ENCODE data around the gene AKAP10.
"Not testable (repeated sequence)": the region's sequence is repeated elsewhere in the genome, so short reads cannot be mapped to it uniquely, and the experiment has no call there.

Gene AKAP10

DNA sequence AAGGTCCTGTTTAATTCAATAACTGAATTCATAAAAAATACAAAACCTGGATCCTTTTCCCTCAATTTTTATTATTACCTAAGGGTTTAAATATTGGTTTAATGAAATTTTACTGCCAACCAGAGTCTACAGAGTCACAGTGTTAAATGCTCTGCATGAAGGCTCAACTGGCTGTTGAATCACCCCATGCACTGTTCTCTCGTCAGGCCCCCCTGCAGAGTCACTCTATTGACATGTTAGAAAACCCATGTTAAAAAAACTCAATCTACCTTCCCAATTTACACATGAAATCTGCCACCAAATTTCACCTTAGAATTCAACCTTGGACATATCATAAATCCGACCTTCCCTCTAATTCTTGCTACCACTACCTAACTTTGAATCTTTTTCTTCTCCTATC is 66.6 kb downstream of the AKAP10 start:
- DNase-seq: no peak

GRCh38 chr17:19909139-19909538 is 68.5 kb downstream of the AKAP10 start:
- DNase-seq: no peak

- DNase-seq: no peak
These were observed 72.1 kb downstream of the AKAP10 start for GRCh38 chr17:19905502-19905901.

GRCh38 chr17:19904924-19905323 is 72.7 kb downstream of the AKAP10 start:
- DNase-seq: no peak

GRCh38 chr17:19904412-19904811 is 73.2 kb downstream of the AKAP10 start:
- DNase-seq: peak; percentile 33

DNA sequence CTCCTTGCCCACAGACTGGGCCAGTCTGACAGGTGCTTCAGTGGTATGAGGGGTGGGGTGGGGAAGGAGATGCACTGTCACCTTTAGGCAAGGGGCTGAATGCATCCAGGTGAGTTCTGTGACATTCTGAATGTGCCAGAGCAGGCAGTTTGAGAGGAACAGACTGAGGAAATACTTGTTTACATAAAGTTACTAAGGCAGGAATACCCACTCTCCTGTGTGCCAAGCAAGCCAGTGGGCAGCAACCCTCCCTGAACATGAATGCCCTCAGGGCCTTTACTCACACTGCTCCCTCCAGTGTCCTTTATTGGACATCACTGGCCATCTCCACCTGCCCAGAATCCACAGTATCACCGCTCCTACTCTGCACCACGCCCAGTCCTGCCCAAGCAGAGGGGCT is 76.8 kb downstream of the AKAP10 start:
- DNase-seq: no peak

GRCh38 chr17:19897903-19898302 is 79.7 kb downstream of the AKAP10 start:
- DNase-seq: peak; percentile 79

GRCh38 chr17:19897090-19897837 is 80.4 kb downstream of the AKAP10 start:
- no peak for DNase-seq

DNA sequence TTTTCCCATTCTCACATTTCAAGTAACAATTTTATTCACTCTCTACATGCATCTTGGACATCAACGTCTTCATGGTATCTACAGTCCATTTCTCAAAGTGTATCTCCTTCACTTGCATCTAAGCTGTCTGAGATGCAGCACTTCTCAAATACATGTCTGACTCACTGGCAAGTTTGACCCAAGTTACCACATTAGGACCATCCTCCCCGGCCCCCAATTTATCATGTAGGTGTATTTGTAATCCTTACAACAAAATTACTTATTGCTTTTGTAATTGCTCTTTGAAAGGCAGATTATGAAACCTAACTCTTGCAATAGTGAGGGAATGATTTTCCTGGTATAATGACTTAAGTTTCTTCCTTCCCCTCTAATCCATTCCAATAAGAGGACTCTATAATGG is 80.9 kb downstream of the AKAP10 start:
- DNase-seq: no peak

- not testable (repeated sequence) for DNase-seq
These were observed 87.1 kb downstream of the AKAP10 start for GRCh38 chr17:19890554-19890953.

- not testable (repeated sequence) for DNase-seq
These were observed 87.6 kb downstream of the AKAP10 start for GRCh38 chr17:19890001-19890400.

GRCh38 chr17:19886116-19886515 is 91.5 kb downstream of the AKAP10 start:
- no peak for DNase-seq

- no peak for DNase-seq
These were observed 94.0 kb downstream of the AKAP10 start for GRCh38 chr17:19883537-19884215.

DNA sequence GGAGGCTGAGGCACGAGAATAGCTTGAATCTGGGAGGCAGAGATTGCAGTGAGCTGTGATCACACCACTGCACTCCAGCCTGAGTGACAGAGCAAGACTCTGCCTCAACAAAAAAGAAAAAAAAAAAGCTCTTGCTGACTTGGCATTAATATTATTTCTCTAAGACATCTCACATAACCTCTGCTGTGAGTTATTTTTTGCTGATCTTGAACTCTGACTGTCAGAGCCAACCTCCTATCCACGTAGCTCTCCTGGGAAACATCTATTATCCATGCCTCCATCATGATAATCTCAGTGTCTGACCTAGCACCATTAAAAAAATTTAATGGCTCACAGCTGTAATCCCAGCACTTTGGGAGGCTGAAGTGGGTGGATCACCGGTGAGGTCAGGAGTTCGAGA is 97.2 kb downstream of the AKAP10 start:
- DNase-seq: no peak

DNA sequence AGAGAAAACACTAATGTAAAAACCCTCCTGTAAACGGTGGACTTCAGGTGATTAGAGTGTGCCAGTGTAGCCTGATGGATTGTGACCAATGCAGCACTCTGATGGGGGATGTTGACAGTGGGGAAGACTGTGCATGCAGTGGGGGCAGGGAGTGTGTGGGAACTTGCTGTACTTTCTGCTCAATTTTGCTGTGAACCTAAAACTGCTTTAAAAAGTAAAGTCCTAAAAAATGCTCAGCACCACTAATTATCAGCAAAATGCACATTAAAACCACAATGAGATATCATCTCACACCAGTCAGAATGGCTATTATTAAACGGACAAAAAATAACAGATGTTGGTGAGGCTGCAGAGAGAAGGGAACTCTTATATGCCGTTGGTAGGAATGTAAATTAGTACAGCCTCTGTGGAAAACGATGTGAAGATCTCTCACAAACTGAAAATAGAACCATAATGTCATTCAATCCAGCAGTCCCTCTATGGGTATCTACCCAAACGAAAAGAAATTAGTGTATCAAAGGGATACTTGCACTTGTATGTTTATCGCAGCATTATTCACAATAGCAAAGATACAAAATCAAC is 100.2 kb downstream of the AKAP10 start:
- DNase-seq: no peak

GRCh38 chr17:19876529-19877161 is 101.0 kb downstream of the AKAP10 start:
- no peak for DNase-seq

DNA sequence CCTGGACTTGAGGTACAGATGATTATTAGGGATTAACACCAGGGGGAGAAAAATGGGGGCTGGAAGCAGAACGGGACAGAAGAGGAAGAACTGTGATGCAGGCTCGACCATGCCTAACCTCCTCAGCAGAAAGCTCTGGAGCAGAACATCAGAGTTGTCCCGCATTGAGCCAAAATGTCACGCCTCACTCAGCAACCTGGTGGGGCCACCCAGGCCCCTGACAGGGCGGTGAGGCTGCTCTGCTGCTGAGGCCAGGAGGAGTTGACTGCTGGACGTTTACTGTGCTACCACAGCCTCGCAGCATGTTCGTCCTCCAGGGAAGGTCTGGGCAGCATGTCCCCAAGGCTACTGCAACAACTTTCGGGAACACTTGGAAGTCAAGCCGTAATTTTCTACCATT is 103.4 kb downstream of the AKAP10 start:
- no peak for DNase-seq

DNA sequence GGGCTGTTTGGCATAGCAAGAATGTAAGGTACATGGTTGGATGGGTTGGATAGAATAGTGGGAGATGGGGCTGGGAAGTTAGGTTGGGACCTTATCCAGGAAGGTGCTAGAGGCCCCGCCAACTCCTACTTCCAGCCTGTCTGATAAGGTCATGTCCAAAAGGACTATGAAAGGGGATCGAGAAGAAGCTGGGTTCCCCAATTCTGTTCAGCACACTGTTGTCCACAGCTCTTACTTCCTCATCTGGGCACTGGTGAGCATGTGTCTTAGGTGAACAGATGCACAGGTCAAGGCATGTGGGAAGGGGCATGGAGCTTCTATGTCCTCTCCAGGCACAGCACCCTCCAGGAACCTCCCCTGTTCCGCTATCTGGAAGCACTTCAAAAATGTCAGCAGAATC is 104.3 kb downstream of the AKAP10 start:
- DNase-seq: no peak

- DNase-seq: no peak
These were observed 109.6 kb downstream of the AKAP10 start for GRCh38 chr17:19868079-19868395.

GRCh38 chr17:19867329-19868078 is 110.1 kb downstream of the AKAP10 start, which contains the start of gene ULK2:
Gene ULK2 (minus strand): TSS chr17:19867936. CDS start chr17:19867417, 519 bp downstream.
- peak; percentile 85 for DNase-seq

DNA sequence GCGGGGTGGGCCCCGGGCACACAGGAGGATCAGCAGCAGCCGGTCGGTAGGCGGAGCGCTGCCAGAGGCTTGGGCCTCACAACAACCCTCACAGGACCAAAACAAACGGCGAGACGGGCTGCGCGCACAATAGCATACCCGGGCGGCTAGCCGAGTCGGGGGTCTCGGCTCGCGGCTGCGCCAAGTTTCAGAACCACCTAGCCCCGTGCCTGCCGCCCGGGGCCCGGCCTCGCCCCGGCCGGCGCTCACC is 110.6 kb downstream of the AKAP10 start:
- peak; percentile 59 for DNase-seq

GRCh38 chr17:19865021-19865420 is 112.6 kb downstream of the AKAP10 start:
- DNase-seq: no peak

DNA sequence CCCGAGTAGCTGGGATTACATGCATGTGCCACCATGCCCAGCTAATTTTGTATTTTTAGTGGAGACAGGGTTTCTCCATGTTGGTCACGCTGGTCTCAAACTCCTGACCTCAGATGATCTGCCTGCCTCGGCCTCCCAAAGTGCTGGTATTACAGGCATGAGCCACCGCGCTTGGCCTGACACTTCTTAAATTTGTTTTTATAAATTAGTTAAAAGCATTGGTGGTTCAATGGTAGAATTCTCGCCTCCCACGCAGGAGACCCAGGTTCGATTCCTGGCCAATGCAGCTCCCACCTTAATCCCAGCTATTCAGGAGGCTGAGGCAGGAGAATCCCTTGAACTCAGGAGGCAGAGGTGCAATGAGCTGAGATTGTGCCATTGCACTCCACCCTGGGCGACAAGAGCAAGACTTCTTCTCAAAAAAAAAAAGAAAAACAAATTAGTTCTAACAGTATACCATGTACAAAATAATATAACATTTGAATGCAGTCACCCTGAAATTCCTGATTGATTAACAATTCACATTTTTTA is 116.9 kb downstream of the AKAP10 start:
- DNase-seq: not testable (repeated sequence)

All from fibroblast of skin of right quadriceps (primary cell).